H1 (cell line): ENCODE data around the gene NKTR. TPM values are rescaled to one million over a fixed set of nuclear protein-coding genes. Genes with fewer than 3 reads are reported as not detected.

Experiments
- CTCF ChIA-PET: fragments of 300-600 bp; sonication (Branson Sonifier 250); formaldehyde crosslinking; loops from one replicate; lab custom pipeline; 2021; ENCODE audit not compliant: partially characterized antibody; lab: Charles Lee
- POLR2A ChIA-PET: fragments of 300-600 bp; sonication (Branson Sonifier 250); formaldehyde crosslinking; loops from one replicate; lab custom pipeline; 2021; ENCODE audit warnings: inconsistent platforms; ENCODE audit not compliant: partially characterized antibody; lab: Charles Lee
- DNase-seq, 2 experiments: peaks; one replicate each; pipeline versions ENCODE4 v3.0.0 to v3.0.0-alpha.2; 2010 to 2022; ENCODE audit warnings: low spot score in 2 of 2, low read depth in 1 of 2, mixed read lengths in 1 of 2
- FAIRE-seq: peaks from 2 replicates; lab custom pipeline; 2011; peaks lifted over from hg19 to GRCh38; lab: Jason Lieb, UNC
- H2AFZ ChIP-seq: 2 replicates; pipeline ENCODE4 v1.8.1; 2012; ENCODE audit warnings: low read length, inconsistent platforms
- H2AK5ac ChIP-seq: 2 replicates; pipeline ENCODE4 v1.6.1; 2013; ENCODE audit warnings: low read depth, low read length
- H2BK120ac ChIP-seq: replicated peaks from 2 replicates; pipeline ENCODE3; 2013; ENCODE audit warnings: low read depth, low read length, inconsistent platforms
- H2BK12ac ChIP-seq: 2 replicates; pipeline ENCODE4 v1.6.1; 2013; ENCODE audit warnings: low read depth, low read length
- H2BK15ac ChIP-seq: 2 replicates; pipeline ENCODE4 v1.6.1; 2013; ENCODE audit warnings: low read length
- H2BK20ac ChIP-seq: 2 replicates; pipeline ENCODE4 v1.6.1; 2013; ENCODE audit warnings: low read length
- H2BK5ac ChIP-seq: 2 replicates; pipeline ENCODE4 v1.6.1; 2013; ENCODE audit warnings: low read depth, low read length
- H3K14ac ChIP-seq: 2 replicates; pipeline ENCODE4 v1.6.1; 2013; ENCODE audit warnings: inconsistent platforms; ENCODE audit not compliant: insufficient read length
- H3K18ac ChIP-seq: 2 replicates; pipeline ENCODE4 v1.6.1; 2013; ENCODE audit warnings: low read length; ENCODE audit errors: extremely low read depth
- H3K23ac ChIP-seq: 2 replicates; pipeline ENCODE4 v1.6.1; 2013; ENCODE audit warnings: inconsistent platforms; ENCODE audit not compliant: insufficient read length
- H3K23me2 ChIP-seq: 2 replicates; pipeline ENCODE4 v1.6.1; 2013; ENCODE audit warnings: low read depth, low read length
- H3K27ac ChIP-seq: 2 replicates; pipeline ENCODE4 v1.6.1; 2011; ENCODE audit warnings: low read depth, low read length, inconsistent platforms
- H3K27me3 ChIP-seq, 4 experiments: replicated peaks in 1 of 4; 1 replicate in 1 of 4; 2 replicates in 3 of 4; pipeline versions ENCODE4 v1.6.1 to v1.8.1; 2011 to 2013; ENCODE audit warnings: low read length in 3 of 4, mild to moderate bottlenecking in 3 of 4, inconsistent platforms in 2 of 4, mixed read lengths in 2 of 4, moderate library complexity in 1 of 4; ENCODE audit not compliant: control insufficient read depth in 3 of 4, insufficient read depth in 3 of 4; ENCODE audit errors: extremely low read depth in 1 of 4
- H3K36me3 ChIP-seq, 4 experiments: 2 replicates each; pipeline versions ENCODE4 v1.6.1 to v1.8.1; 2011 to 2013; ENCODE audit warnings: mild to moderate bottlenecking in 4 of 4, low read length in 3 of 4, moderate library complexity in 2 of 4, control low read depth in 1 of 4, inconsistent platforms in 1 of 4; ENCODE audit not compliant: insufficient read depth in 4 of 4, control insufficient read depth in 2 of 4
- H3K4ac ChIP-seq: replicated peaks from 2 replicates; pipeline ENCODE3; 2013; ENCODE audit warnings: low read length, low read depth, mixed read lengths, inconsistent platforms; ENCODE audit not compliant: insufficient read length
- H3K4me1 ChIP-seq, 4 experiments: replicated peaks in 1 of 4; 1 replicate in 1 of 4; 2 replicates in 3 of 4; pipeline versions ENCODE4 v1.6.1 to v1.8.1; 2011 to 2013; ENCODE audit warnings: low read length in 3 of 4, inconsistent platforms in 2 of 4, mixed read lengths in 1 of 4; ENCODE audit not compliant: insufficient read depth in 4 of 4, control insufficient read depth in 3 of 4
- H3K4me2 ChIP-seq, 2 experiments: 2 replicates each; pipeline versions ENCODE4 v1.6.1 to v1.8.1; 2011 to 2013; ENCODE audit warnings: low read depth in 2 of 2, low read length in 2 of 2, control low read depth in 1 of 2, inconsistent platforms in 1 of 2, mild to moderate bottlenecking in 1 of 2; ENCODE audit not compliant: insufficient read depth in 1 of 2
- H3K4me3 ChIP-seq, 4 experiments: fragments of 200-600, 300-600 bp in 1 of 4; sonication (generic), shearing (Covaris generic), sonication (Bioruptor Twin) in 1 of 4; 2 replicates each; pipeline versions ENCODE4 v1.5.1 to v1.8.1; 2011 to 2016; ENCODE audit warnings: low read length in 4 of 4, low read depth in 3 of 4, control low read depth in 2 of 4, inconsistent platforms in 2 of 4, mild to moderate bottlenecking in 2 of 4, mixed read lengths in 1 of 4, moderate library complexity in 1 of 4; ENCODE audit not compliant: insufficient read depth in 2 of 4; ENCODE audit errors: extremely low read depth in 1 of 4
- H3K56ac ChIP-seq: replicated peaks from 2 replicates; pipeline ENCODE3; 2013; ENCODE audit warnings: low read depth, mild to moderate bottlenecking, mixed read lengths, low read length, inconsistent platforms; ENCODE audit not compliant: insufficient read length
- H3K79me1 ChIP-seq: 2 replicates; pipeline ENCODE4 v1.6.1; 2013; ENCODE audit warnings: low read depth, low read length, control low read depth
- H3K79me2 ChIP-seq, 2 experiments: 2 replicates each; pipeline versions ENCODE4 v1.6.1 to v1.8.1; 2012 to 2013; ENCODE audit warnings: low read length in 2 of 2, mild to moderate bottlenecking in 2 of 2, inconsistent platforms in 1 of 2; ENCODE audit not compliant: insufficient read depth in 2 of 2, control insufficient read depth in 1 of 2
- H3K9ac ChIP-seq, 4 experiments: replicated peaks in 1 of 4; 1 replicate in 1 of 4; 2 replicates in 3 of 4; pipeline versions ENCODE4 v1.6.1 to v1.8.1; 2011 to 2013; ENCODE audit warnings: low read depth in 3 of 4, low read length in 3 of 4, control low read depth in 2 of 4, mild to moderate bottlenecking in 2 of 4, moderate library complexity in 2 of 4, inconsistent platforms in 1 of 4; ENCODE audit errors: extremely low read depth in 1 of 4
- H3K9me3 ChIP-seq, 2 experiments: 2 replicates each; pipeline versions ENCODE4 v1.6.1 to v1.8.1; 2012 to 2013; ENCODE audit warnings: mild to moderate bottlenecking in 2 of 2, moderate library complexity in 2 of 2, control low read depth in 1 of 2, inconsistent platforms in 1 of 2, low read depth in 1 of 2, low read length in 1 of 2, mixed read lengths in 1 of 2; ENCODE audit not compliant: insufficient read depth in 2 of 2
- H4K20me1 ChIP-seq, 2 experiments: replicated peaks in 1 of 2; 2 replicates each; pipeline versions ENCODE3 to v1.8.1; 2011 to 2013; ENCODE audit warnings: inconsistent platforms in 2 of 2, low read length in 2 of 2, mild to moderate bottlenecking in 1 of 2; ENCODE audit not compliant: insufficient read depth in 2 of 2, control insufficient read depth in 1 of 2
- H4K5ac ChIP-seq: 2 replicates; pipeline ENCODE4 v1.6.1; 2013; ENCODE audit warnings: low read length, low read depth, mixed read lengths, inconsistent platforms; ENCODE audit not compliant: insufficient read length
- H4K8ac ChIP-seq: 2 replicates; pipeline ENCODE4 v1.8.0; 2013; ENCODE audit warnings: mild to moderate bottlenecking, moderate library complexity, low read length, inconsistent platforms; ENCODE audit not compliant: insufficient read depth; ENCODE audit errors: extremely low read depth
- H4K91ac ChIP-seq: replicated peaks from 2 replicates; pipeline ENCODE3; 2013; ENCODE audit warnings: low read length, mixed read lengths, inconsistent platforms; ENCODE audit not compliant: insufficient read length
- BACH1 ChIP-seq: IDR thresholded peaks from 2 replicates; pipeline ENCODE4 v1.6.1; 2012; ENCODE audit warnings: low read length, improper control_type of control experiment
- CHD1 ChIP-seq: IDR thresholded peaks from 2 replicates; pipeline ENCODE4 v1.6.1; 2012; ENCODE audit warnings: low read depth, low read length, improper control_type of control experiment
- EGR1 ChIP-seq: IDR thresholded peaks from 2 replicates; pipeline ENCODE4 v1.6.1; 2011; ENCODE audit warnings: low read depth, low read length, borderline replicate concordance
- NRF1 ChIP-seq: IDR thresholded peaks from 2 replicates; pipeline ENCODE4 v1.6.1; 2011; ENCODE audit warnings: mild to moderate bottlenecking, low read depth, low read length, improper control_type of control experiment
- SIRT6 ChIP-seq: IDR thresholded peaks from one replicate; pipeline ENCODE4 v1.7.1; 2012; ENCODE audit warnings: low read length, inconsistent platforms
- WGBS, 2 experiments: shearing (Covaris generic) in 1 of 2; methylation state at CpG; one replicate each; pipeline versions ENCODE4 v1.1.6 to v1.1.7; 2013 to 2015; ENCODE audit warnings: low lambda C conversion rate in 2 of 2, mixed read lengths in 2 of 2, inconsistent platforms in 1 of 2, low coverage in 1 of 2, missing lambda C conversion rate in 1 of 2; ENCODE audit not compliant: insufficient replicate concordance in 2 of 2, insufficient coverage in 1 of 2, insufficient read length in 1 of 2; ENCODE audit errors: extremely low coverage in 1 of 2, missing lambda C conversion rate in 1 of 2; 5-methylcytosine and 5-hydroxymethylcytosine counted together
- polyA plus RNA-seq, 7 experiments: library from polyadenylated mRNA; depleted of rRNA in 3 of 7; stranded (reverse) in 5 of 7; unstranded in 2 of 7; fragments of >200 nt in 5 of 7; fragments of 200-250 nt in 2 of 7; gene quantifications; 1 replicate in 5 of 7; 2 replicates in 1 of 7; 4 replicates in 1 of 7; pipeline versions ENCODE4 v1.2.1 to v1.2.3, GENCODE V29; 2011 to 2013; ENCODE audit warnings: missing spikeins in 2 of 7, mixed read lengths in 2 of 7
- total RNA-seq: library from RNA; stranded (reverse); fragmentation: NEBNext Ultra II Directional; extraction: Animal tissue kit (Norgen Biotek cat#: 25700); gene quantifications from 2 replicates; pipeline ENCODE4 v1.2.1, GENCODE V29; 2021

NKTR gene
- total and polyA plus RNA-seq, 2 of the 8 experiments (the other 6 are each of a cell fraction or from before 2014, with no cell fraction given) = 24.1 to 62.2 TPM

DNA sequence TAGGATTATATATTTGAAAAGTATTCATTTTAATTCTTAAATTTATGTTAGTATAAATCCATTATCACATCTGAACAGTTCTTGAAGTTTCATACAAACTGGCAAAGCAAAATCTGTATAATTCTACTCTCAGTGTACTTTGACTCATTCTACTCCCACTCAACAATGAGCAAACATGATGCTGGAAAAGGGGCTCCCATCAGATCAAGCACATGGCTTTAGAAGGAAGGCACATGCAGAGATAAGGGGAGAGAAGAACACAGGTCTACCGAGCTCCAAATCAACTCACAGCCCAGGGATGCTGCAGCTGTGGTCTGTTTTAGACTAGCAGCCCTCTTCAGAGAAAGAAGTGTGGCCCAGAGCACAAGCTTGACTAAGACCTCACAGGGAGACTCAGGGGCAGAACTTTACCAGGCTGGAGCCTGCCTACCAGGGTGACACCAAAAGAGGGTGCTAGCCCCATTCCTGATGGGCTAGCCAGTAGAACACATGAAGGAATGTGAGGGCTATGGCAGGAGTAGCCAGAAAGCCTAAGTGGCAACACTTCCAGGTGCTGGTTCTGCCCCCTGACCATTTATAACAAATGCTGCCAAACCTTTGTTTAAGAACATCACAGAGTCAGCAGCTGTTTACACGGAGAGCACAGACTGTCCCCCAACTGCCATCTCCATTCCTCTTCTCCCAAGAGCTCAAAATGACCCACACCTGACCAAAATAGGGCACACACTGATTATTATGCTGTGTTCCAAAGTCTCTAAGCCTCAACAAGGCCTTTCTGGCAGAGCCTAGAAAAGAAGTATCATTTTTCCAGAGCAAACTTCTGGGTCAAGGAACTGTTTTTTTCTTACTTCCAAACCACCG is 38.2 kb upstream of the NKTR start:
- Histone ChIP-seq H3K4me1 (no peaks in the 10 kb centered on the region), H4K20me1 (peaks cover 4 to 6% of the 10 kb centered on the region in 2 experiments), H3K4me3 (no peak overlapping the region), H2BK5ac (no peak overlapping the region), H3K27ac (no peak overlapping the region), H3K56ac (no peak overlapping the region), H3K36me3 (peaks cover 9 to 46% (median 25%) of the 10 kb centered on the region in 4 experiments; a peak in 7 of 8 replicates), H3K4ac (no peak overlapping the region), H4K8ac (no peak overlapping the region), H3K9ac (no peak overlapping the region), H4K5ac (no peak overlapping the region), H3K23me2 (no peaks in the 10 kb centered on the region), H2BK15ac (no peak overlapping the region), H3K9me3 (no peaks in the 10 kb centered on the region), H3K18ac (no peak overlapping the region), H2BK20ac (no peak overlapping the region), H3K14ac (no peak overlapping the region), H3K79me1 (peaks cover 2% of the 10 kb centered on the region), H2AFZ (no peak overlapping the region), H3K4me2 (no peak overlapping the region), H3K27me3 (no peaks in the 10 kb centered on the region), H3K23ac (no peak overlapping the region), H4K91ac (no peak overlapping the region), H2AK5ac (no peak overlapping the region), H3K79me2 (no peaks in the 10 kb centered on the region; a peak in 1 of 4 replicates), H2BK12ac (no peak overlapping the region), H2BK120ac (no peak overlapping the region)
- CTCF ChIA-PET = interaction anchor here (0.8 to 2.4 kb wide), 8 partner anchors 8 to 120 kb away, joined by 3 to 12 read pairs (median 4); partner anchors contain the start of gene NKTR
- TF ChIP-seq BACH1 (no peak), EGR1 (no peak), NRF1 (no peak), SIRT6 (no peak), CHD1 (no peak)
- 91% methylated on average over 3 of the region's 3 CpGs; no CpG with 5 or more reads in 1 of the 2 experiments for whole genome bisulfite sequencing, 2 experiments
- DNase-seq = no peak
- POLR2A ChIA-PET = interaction anchor here (0.7 to 2.2 kb wide), 3 partner anchors 14 to 57 kb away, joined by 3 to 8 read pairs (median 7); partner anchors contain the start of gene SEC22C
- no peak for FAIRE-seq
